Large intestine (tissue), 3 donors: ENCODE results near the gene DDR1. TPM values are rescaled to one million over a fixed set of nuclear protein-coding genes. Genes with fewer than 3 reads are reported as not detected.

Experiments
- DNase-seq, 2 donors: peaks; one replicate each; pipeline versions ENCODE4 v3.0.0 to v3.0.0-alpha.2; 2013
- H3K27ac ChIP-seq: one replicate; pipeline ENCODE4 v1.5.1; 2013; ENCODE audit warnings: low read length
- H3K27me3 ChIP-seq: 2 replicates; pipeline ENCODE4 v1.6.1; 2013; ENCODE audit warnings: low read length; ENCODE audit not compliant: control insufficient read depth, insufficient read depth
- H3K36me3 ChIP-seq: 2 replicates; pipeline ENCODE4 v1.6.1; 2013; ENCODE audit warnings: low read length; ENCODE audit not compliant: control insufficient read depth, insufficient read depth
- H3K4me1 ChIP-seq: one replicate; pipeline ENCODE4 v1.6.1; 2013; ENCODE audit warnings: low read length; ENCODE audit not compliant: control insufficient read depth, insufficient read depth
- H3K4me3 ChIP-seq: one replicate; pipeline ENCODE4 v1.5.1; 2013; ENCODE audit warnings: low read length
- H3K9me3 ChIP-seq: one replicate; pipeline ENCODE4 v1.6.1; 2013; ENCODE audit warnings: mild to moderate bottlenecking, low read depth, low read length, moderate library complexity; ENCODE audit not compliant: control insufficient read depth
- WGBS: methylation state at CpG from one replicate; pipeline ENCODE4 v1.1.5; 2013; ENCODE audit warnings: low lambda C conversion rate; ENCODE audit not compliant: insufficient coverage; 5-methylcytosine and 5-hydroxymethylcytosine counted together
- polyA plus RNA-seq: library from polyadenylated mRNA; unstranded; fragments of 120-200 nt; gene quantifications from one replicate; pipeline ENCODE4 v1.2.1, GENCODE V29; 2013

Gene DDR1
- polyA plus RNA-seq, 1 donor, result 150 TPM

- Histone ChIP-seq H3K9me3 (peaks cover 2% of the 10 kb centered on the region), H3K4me1 (peaks cover 38% of the 10 kb centered on the region), H3K4me3 (no peak overlapping the region), H3K36me3 (no peaks in the 10 kb centered on the region), H3K27me3 (no peaks in the 10 kb centered on the region), H3K27ac (peak overlapping the region; percentile 94)
- peak in 1 of 2 donors; percentile 31 for DNase-seq
- 100% methylated on average over 4 of the region's 14 CpGs for WGBS
These were observed 2.7 kb upstream of the DDR1 start for GRCh38 chr6:30881392-30882203.

- Histone ChIP-seq H3K4me3 (no peak overlapping the region), H3K9me3 (peaks cover 2% of the 10 kb centered on the region), H3K27me3 (no peaks in the 10 kb centered on the region), H3K4me1 (peaks cover 42% of the 10 kb centered on the region), H3K36me3 (no peaks in the 10 kb centered on the region), H3K27ac (peak overlapping the region; percentile 94)
- DNase-seq, result no peak
- no CpG with 5 or more reads among the region's 8 CpGs for WGBS
These were observed 2.0 kb upstream of the DDR1 start for GRCh38 chr6:30882204-30882758.

GRCh38 chr6:30882759-30883684 lies 1.3 kb upstream of the DDR1 start:
- WGBS, result no CpG with 5 or more reads among the region's 15 CpGs
- Histone ChIP-seq H3K36me3 (no peaks in the 10 kb centered on the region), H3K4me1 (peaks cover 39% of the 10 kb centered on the region)

GRCh38 chr6:30884521-30885480 lies 482 bp downstream of the DDR1 start:
- 0% methylated on average over 1 of the region's 59 CpGs for WGBS
- peak overlapping the region; percentile 92 for H3K27ac ChIP-seq
- peak in 1 of 2 donors; percentile 33 for DNase-seq
- peak overlapping the region; percentile 48 for H3K4me3 ChIP-seq
- H3K4me1 ChIP-seq, result peaks cover 39% of the 10 kb centered on the region
- H3K27me3 ChIP-seq, result no peaks in the 10 kb centered on the region
- H3K9me3 ChIP-seq, result peaks cover 2% of the 10 kb centered on the region
- peaks cover 13% of the 10 kb centered on the region for H3K36me3 ChIP-seq

More at GRCh38 chr6:30882759-30883684, 1.3 kb upstream of the DDR1 start:
- H3K4me3 ChIP-seq, result peak overlapping the region; percentile 61
- H3K27me3 ChIP-seq, result no peaks in the 10 kb centered on the region
- peak overlapping the region; percentile 94 for H3K27ac ChIP-seq
- H3K9me3 ChIP-seq, result peaks cover 2% of the 10 kb centered on the region
- DNase-seq, result peak; percentile 72 to 84

- Histone ChIP-seq H3K4me3 (peak overlapping the region; percentile 48), H3K27me3 (no peaks in the 10 kb centered on the region), H3K9me3 (peaks cover 2% of the 10 kb centered on the region), H3K4me1 (peaks cover 39% of the 10 kb centered on the region), H3K27ac (peak overlapping the region; percentile 92), H3K36me3 (peaks cover 20% of the 10 kb centered on the region)
- DNase-seq, result peak; percentile 69 to 76
- WGBS, result no CpG with 5 or more reads among the region's 7 CpGs
These were observed 1.2 kb downstream of the DDR1 start for GRCh38 chr6:30885481-30885998.

- no CpG with 5 or more reads among the region's 18 CpGs for WGBS
- H3K4me3 ChIP-seq, result peak overlapping the region; percentile 48
These were observed 1.9 kb downstream of the DDR1 start for GRCh38 chr6:30885999-30886896.

GRCh38 chr6:30886897-30887255 lies 2.6 kb downstream of the DDR1 start:
- peak overlapping the region; percentile 92 for H3K27ac ChIP-seq
- H3K4me3 ChIP-seq, result no peak overlapping the region
- peaks cover 34% of the 10 kb centered on the region for H3K36me3 ChIP-seq
- no peaks in the 10 kb centered on the region for H3K9me3 ChIP-seq
- DNase-seq, result no peak
- no peaks in the 10 kb centered on the region for H3K27me3 ChIP-seq
- H3K4me1 ChIP-seq, result peaks cover 35% of the 10 kb centered on the region

More at GRCh38 chr6:30885999-30886896, 1.9 kb downstream of the DDR1 start:
- Histone ChIP-seq H3K9me3 (no peaks in the 10 kb centered on the region), H3K27ac (peak overlapping the region; percentile 92), H3K36me3 (peaks cover 27% of the 10 kb centered on the region), H3K27me3 (no peaks in the 10 kb centered on the region), H3K4me1 (peaks cover 39% of the 10 kb centered on the region)
- DNase-seq, result peak; percentile 77 to 89

- no peak overlapping the region for H3K27ac ChIP-seq
- H3K36me3 ChIP-seq, result peaks cover 46% of the 10 kb centered on the region
- no peaks in the 10 kb centered on the region for H3K27me3 ChIP-seq
- peaks cover 27% of the 10 kb centered on the region for H3K4me1 ChIP-seq
- DNase-seq, result no peak
- H3K9me3 ChIP-seq, result no peaks in the 10 kb centered on the region
- H3K4me3 ChIP-seq, result no peak overlapping the region
- WGBS, result no CpG with 5 or more reads among the region's 6 CpGs
These were observed 3.8 kb downstream of the DDR1 start for GRCh38 chr6:30887901-30888815.
